Measurements from ENCODE around the gene SCPEP1.

SCPEP1 gene

GRCh38 chr17:56997313-56997712 is 19.4 kb downstream of the SCPEP1 start:
- no peak for DNase-seq

GRCh38 chr17:57001541-57001940 is 23.6 kb downstream of the SCPEP1 start:
- DNase-seq = no peak

- no peak for DNase-seq
Measured at GRCh38 chr17:57002904-57003303, 25.0 kb downstream of the SCPEP1 start.

- no peak for DNase-seq
Measured at GRCh38 chr17:57004944-57005579, 27.1 kb downstream of the SCPEP1 start.

- DNase-seq = no peak
Measured at GRCh38 chr17:57006040-57006439, 28.1 kb downstream of the SCPEP1 start.

GRCh38 chr17:57008958-57009357 is 31.0 kb downstream of the SCPEP1 start:
- DNase-seq = no peak

- DNase-seq = peak in 28 of 56 donors; percentile 1 to 57 (median 10)
Measured at GRCh38 chr17:57009737-57010445, 32.0 kb downstream of the SCPEP1 start.

GRCh38 chr17:57010487-57010886 is 32.6 kb downstream of the SCPEP1 start:
- DNase-seq = no peak

GRCh38 chr17:57011491-57012015 is 33.6 kb downstream of the SCPEP1 start:
- no peak for DNase-seq

GRCh38 chr17:57016071-57016763 is 38.3 kb downstream of the SCPEP1 start:
- DNase-seq = no peak

- DNase-seq = no peak
Measured at GRCh38 chr17:57016764-57017116, 38.8 kb downstream of the SCPEP1 start.

GRCh38 chr17:57017625-57018024 is 39.7 kb downstream of the SCPEP1 start:
- DNase-seq = no peak

GRCh38 chr17:57020208-57020607 is 42.3 kb downstream of the SCPEP1 start:
- no peak for DNase-seq

- no peak for DNase-seq
Measured at GRCh38 chr17:57021226-57021940, 43.5 kb downstream of the SCPEP1 start.

- no peak for DNase-seq
Measured at GRCh38 chr17:57025876-57026275, 47.9 kb downstream of the SCPEP1 start.

- DNase-seq = no peak
Measured at GRCh38 chr17:57027852-57028251, 49.9 kb downstream of the SCPEP1 start.

GRCh38 chr17:57032343-57032742 is 54.4 kb downstream of the SCPEP1 start:
- peak in 1 of 56 donors; percentile 7 for DNase-seq

- DNase-seq = no peak
Measured at GRCh38 chr17:57033296-57033695, 55.4 kb downstream of the SCPEP1 start.

GRCh38 chr17:57034807-57035754 is 57.1 kb downstream of the SCPEP1 start:
- no peak for DNase-seq

GRCh38 chr17:57035971-57036481 is 58.1 kb downstream of the SCPEP1 start:
- DNase-seq = peak in 1 of 56 donors; percentile 5

All from nucleus accumbens (tissue), 56 donors.